HFFc6 (cell line): Measurements from ENCODE around the gene XG. TPM values are rescaled to one million over a fixed set of nuclear protein-coding genes. Genes with fewer than 3 reads are reported as not detected.

Source experiments
- DNase-seq: peaks from one replicate; pipeline ENCODE4 v3.0.0-alpha.2; 2018
- H3K27ac Mint-ChIP-seq: 2 replicates; pipeline ENCODE4 v1.8.0; 2020; ENCODE audit warnings: mild to moderate bottlenecking, mixed read lengths
- H3K27me3 Mint-ChIP-seq: 2 replicates; pipeline ENCODE4 v1.8.0; 2021; ENCODE audit warnings: mild to moderate bottlenecking, moderate library complexity, mixed read lengths; ENCODE audit not compliant: insufficient read depth
- H3K36me3 Mint-ChIP-seq: 2 replicates; pipeline ENCODE4 v1.8.0; 2021; ENCODE audit warnings: low read depth, mixed read lengths
- H3K4me1 Mint-ChIP-seq: 2 replicates; pipeline ENCODE4 v1.8.0; 2020; ENCODE audit warnings: low read depth, mixed read lengths
- H3K4me3 Mint-ChIP-seq: 2 replicates; pipeline ENCODE4 v1.8.0; 2020; ENCODE audit warnings: mild to moderate bottlenecking, moderate library complexity, mixed read lengths
- H3K9me3 Mint-ChIP-seq: 2 replicates; pipeline ENCODE4 v1.8.0; 2020; ENCODE audit warnings: mild to moderate bottlenecking, mixed read lengths
- total RNA-seq, 6 experiments: library from RNA; stranded (reverse); fragmentation: NEBNext Ultra II Directional; extraction: Animal tissue kit (Norgen Biotek cat#: 25700); gene quantifications; 2 replicates in 1 of 6; 3 replicates in 5 of 6; pipeline ENCODE4 v1.2.3, GENCODE V29; 2021
- TF ChIP-seq, protein P1 (sequence below): fragments of 200-600 bp; sonication (generic); IDR thresholded peaks from 2 replicates; pipeline ENCODE4 v1.5.0; 2021; ENCODE audit warnings: antibody characterized with exemption, mild to moderate bottlenecking

Gene XG
- total RNA-seq, 6 experiments from 2014 or later: 0.07 to 0.48 (median 0.31) TPM; not detected in 1

DNA sequence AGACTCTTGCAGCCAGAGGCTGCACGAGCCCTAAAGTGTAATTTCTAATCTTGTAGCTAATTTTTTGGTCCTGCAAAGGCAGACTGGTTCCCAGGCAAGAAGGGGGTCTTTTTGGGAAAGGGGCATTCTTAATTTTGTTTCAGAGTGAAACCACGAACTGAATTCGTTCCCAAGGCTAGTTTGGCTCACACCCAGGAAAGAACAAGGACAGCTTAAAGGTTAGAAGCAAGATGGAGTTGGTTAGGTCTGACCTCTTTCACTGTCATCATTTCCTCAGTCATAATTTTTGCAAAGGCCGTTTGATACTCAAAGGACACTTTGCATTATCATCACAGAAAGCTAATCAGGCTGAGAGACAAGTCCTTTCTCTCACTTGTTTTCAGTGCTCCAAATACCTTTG lies 30.9 kb downstream of the XG start:
- Mint-ChIP-seq H3K27ac (no peak overlapping the region), H3K27me3 (peaks cover 9% of the 10 kb centered on the region), H3K36me3 (no peaks in the 10 kb centered on the region), H3K4me3 (no peak overlapping the region), H3K4me1 (peaks cover 5% of the 10 kb centered on the region; the same call in 1 of the 2 replicates), H3K9me3 (no peaks in the 10 kb centered on the region)
- no peak for DNase-seq
- TF ChIP-seq, protein P1, sequence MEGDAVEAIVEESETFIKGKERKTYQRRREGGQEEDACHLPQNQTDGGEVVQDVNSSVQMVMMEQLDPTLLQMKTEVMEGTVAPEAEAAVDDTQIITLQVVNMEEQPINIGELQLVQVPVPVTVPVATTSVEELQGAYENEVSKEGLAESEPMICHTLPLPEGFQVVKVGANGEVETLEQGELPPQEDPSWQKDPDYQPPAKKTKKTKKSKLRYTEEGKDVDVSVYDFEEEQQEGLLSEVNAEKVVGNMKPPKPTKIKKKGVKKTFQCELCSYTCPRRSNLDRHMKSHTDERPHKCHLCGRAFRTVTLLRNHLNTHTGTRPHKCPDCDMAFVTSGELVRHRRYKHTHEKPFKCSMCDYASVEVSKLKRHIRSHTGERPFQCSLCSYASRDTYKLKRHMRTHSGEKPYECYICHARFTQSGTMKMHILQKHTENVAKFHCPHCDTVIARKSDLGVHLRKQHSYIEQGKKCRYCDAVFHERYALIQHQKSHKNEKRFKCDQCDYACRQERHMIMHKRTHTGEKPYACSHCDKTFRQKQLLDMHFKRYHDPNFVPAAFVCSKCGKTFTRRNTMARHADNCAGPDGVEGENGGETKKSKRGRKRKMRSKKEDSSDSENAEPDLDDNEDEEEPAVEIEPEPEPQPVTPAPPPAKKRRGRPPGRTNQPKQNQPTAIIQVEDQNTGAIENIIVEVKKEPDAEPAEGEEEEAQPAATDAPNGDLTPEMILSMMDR: no peak

DNA sequence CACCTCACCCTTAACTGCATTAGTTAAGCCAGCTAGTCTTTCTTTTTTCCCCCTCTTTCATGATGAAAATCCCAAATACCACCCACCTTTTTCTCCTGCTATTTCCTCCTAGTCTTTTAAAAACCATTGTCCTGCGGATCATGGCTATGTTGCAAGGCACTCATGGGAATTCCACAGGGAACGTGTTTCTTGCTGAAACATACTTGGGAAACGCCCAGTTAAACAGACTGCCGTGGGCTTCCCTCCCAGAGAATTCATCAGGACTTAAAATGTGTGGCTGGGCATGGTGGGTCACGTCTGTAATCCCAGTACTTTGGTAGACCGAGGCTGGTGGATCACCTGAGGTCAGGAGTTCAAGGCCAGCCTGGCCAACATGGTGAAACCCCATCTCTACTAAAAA lies 32.2 kb downstream of the XG start:
- TF ChIP-seq, protein P1: no peak
- Mint-ChIP-seq H3K4me3 (no peak overlapping the region), H3K27ac (no peak overlapping the region), H3K4me1 (peaks cover 5% of the 10 kb centered on the region; the same call in 1 of the 2 replicates), H3K36me3 (no peaks in the 10 kb centered on the region), H3K9me3 (no peaks in the 10 kb centered on the region), H3K27me3 (peaks cover 7% of the 10 kb centered on the region)
- no peak for DNase-seq

DNA sequence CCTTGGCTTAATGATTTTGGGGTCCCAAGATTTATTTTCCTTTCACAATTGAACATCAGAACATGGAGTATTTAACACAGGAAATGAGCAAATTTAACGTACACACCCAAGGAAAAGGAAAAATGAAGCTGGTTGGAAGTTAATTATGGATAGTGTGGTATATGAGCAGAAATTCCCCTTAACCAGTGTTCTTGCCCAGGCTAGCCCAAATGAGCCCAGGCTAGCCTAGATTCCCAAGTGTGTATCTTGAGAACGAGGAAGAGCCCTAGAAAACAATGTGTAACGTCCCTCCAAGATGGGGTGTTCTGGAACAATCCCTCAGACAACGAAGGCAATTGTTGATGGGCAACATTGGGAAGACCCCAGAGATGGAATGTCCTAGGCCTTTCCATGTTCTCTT lies 33.7 kb downstream of the XG start:
- H3K4me1 Mint-ChIP-seq: peaks cover 5% of the 10 kb centered on the region; the same call in 1 of the 2 replicates
- DNase-seq: no peak
- H3K27me3 Mint-ChIP-seq: peaks cover 7% of the 10 kb centered on the region
- H3K9me3 Mint-ChIP-seq: no peaks in the 10 kb centered on the region
- TF ChIP-seq, protein P1: no peak
- H3K4me3 Mint-ChIP-seq: no peak overlapping the region
- H3K27ac Mint-ChIP-seq: no peak overlapping the region
- no peaks in the 10 kb centered on the region for H3K36me3 Mint-ChIP-seq

DNA sequence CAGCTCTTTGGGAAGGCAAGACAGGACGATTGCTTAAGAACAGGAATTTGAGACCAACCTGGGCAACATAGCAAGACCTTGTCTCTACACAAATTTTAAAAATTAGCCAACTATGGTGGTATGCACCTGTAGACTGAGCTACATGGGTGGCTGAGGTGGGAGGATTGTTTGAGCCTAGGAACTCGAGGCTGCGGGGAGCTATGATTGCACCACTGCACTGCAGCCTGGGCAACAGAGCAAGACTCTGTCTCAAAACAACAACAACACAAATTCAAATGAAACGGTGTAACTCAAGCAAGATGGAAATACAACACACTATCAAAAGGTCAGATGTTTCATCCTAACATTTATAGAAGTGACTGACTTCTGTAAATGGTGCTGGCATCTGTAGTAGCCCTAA lies 37.1 kb downstream of the XG start:
- no peaks in the 10 kb centered on the region for H3K9me3 Mint-ChIP-seq
- TF ChIP-seq, protein P1: no peak
- H3K36me3 Mint-ChIP-seq: no peaks in the 10 kb centered on the region
- no peak overlapping the region for H3K27ac Mint-ChIP-seq
- peaks cover 2% of the 10 kb centered on the region for H3K27me3 Mint-ChIP-seq
- peaks cover 5% of the 10 kb centered on the region; the same call in 1 of the 2 replicates for H3K4me1 Mint-ChIP-seq
- DNase-seq: no peak
- no peak overlapping the region for H3K4me3 Mint-ChIP-seq

DNA sequence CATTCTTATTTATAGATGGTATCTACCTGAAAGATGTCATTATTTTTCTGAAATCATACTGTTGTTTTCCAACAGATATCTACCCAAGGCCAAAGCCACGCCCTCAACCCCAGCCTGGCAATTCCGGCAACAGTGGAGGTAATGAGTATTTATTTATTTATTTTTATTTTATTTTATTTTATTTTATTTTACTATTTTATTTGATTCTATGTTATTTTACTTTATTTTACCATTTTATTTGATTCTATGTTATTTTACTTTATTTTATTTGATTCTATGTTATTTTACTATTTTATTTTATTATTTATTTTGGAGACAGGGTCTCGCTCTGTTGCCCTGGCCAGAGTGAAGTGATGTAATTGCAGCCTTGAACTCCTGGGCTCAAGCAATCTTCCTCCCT lies 37.7 kb downstream of the XG start:
- H3K4me3 Mint-ChIP-seq: no peak overlapping the region
- H3K27ac Mint-ChIP-seq: no peak overlapping the region
- TF ChIP-seq, protein P1: no peak
- peaks cover 2% of the 10 kb centered on the region for H3K27me3 Mint-ChIP-seq
- peaks cover 4% of the 10 kb centered on the region; the same call in 1 of the 2 replicates for H3K4me1 Mint-ChIP-seq
- no peaks in the 10 kb centered on the region for H3K36me3 Mint-ChIP-seq
- H3K9me3 Mint-ChIP-seq: no peaks in the 10 kb centered on the region
- no peak for DNase-seq

DNA sequence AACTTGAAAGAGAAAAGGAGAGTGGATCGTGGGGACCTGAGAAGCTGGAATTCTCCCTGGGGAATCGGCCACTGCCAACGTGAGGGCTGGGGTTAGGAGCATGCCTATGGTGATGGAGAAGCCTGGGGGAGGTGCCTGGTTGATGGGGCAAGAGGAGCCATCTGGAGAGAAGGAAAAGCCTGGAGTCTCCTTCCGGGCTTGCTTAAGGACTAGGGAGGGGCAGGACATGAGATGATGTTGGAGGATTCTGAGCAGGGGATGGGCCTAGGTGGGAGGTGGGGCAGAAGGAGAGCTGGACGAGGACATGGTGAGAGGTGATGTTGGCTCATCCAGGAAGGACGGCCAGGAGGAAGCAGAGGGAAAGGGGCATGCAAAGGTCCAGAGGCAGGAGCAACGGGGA lies 41.9 kb downstream of the XG start:
- Mint-ChIP-seq H3K27ac (no peak overlapping the region), H3K36me3 (no peaks in the 10 kb centered on the region), H3K4me3 (no peak overlapping the region), H3K9me3 (no peaks in the 10 kb centered on the region), H3K4me1 (no peaks in the 10 kb centered on the region), H3K27me3 (peaks cover 2% of the 10 kb centered on the region; the same call in 1 of the 2 replicates)
- TF ChIP-seq, protein P1: no peak
- no peak for DNase-seq
